ENCODE data around the gene TFEC.
"Not testable (repeated sequence)": the region's sequence is repeated elsewhere in the genome, so short reads cannot be mapped to it uniquely, and the experiment has no call there.

Gene TFEC

GRCh38 chr7:115988401-115988800 is 42.2 kb downstream of the TFEC start:
- DNase-seq (ENCODE audit: low spot score): no peak

- DNase-seq (ENCODE audit: low spot score): no peak
Measured at GRCh38 chr7:115987486-115987885, 43.1 kb downstream of the TFEC start.

GRCh38 chr7:115984105-115984504 is 46.5 kb downstream of the TFEC start:
- no peak for DNase-seq (ENCODE audit: low spot score)

GRCh38 chr7:115980159-115980558 is 50.4 kb downstream of the TFEC start:
- no peak for DNase-seq (ENCODE audit: low spot score)

DNA sequence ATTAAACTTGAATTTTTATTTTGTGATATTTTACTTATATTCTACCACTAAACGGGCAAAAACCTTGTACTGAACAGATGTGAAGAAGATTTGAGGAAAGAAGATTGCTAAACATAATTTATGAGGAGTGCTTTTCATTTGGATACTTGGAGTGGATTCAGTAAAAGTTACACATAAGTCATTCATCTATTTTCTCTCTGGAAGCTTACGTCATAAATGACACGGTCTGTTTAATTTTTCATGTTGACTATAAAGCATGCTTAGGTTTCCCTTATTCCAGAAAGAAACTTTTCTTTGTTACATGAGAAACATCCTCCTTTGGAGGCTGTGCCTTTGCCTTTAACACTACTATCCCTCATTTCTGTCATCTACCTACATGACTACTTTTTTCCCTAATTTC is 53.9 kb downstream of the TFEC start:
- DNase-seq (ENCODE audit: low spot score): no peak

- DNase-seq (ENCODE audit: low spot score): no peak
Measured at GRCh38 chr7:115975766-115976165, 54.8 kb downstream of the TFEC start.

- DNase-seq (ENCODE audit: low spot score): no peak
Measured at GRCh38 chr7:115973406-115973805, 57.2 kb downstream of the TFEC start.

DNA sequence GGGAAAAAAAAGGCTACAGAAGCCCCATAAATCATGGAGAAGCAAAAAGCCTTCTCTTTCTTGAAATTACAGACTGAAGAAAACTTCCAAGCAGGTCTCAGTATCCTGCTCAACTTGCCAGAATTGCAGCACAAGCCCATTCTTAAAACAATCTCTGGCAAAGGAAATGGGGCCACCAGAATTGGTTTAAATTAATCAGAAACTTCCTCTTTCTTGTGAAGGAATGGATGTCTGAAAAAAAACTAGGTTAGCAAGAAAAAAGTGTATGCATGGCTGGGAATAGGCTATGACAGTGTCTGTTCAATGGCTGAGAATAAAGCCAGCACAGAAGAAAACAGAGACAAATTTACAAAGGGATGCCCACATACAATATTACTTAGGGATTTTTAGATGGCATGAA is 59.1 kb downstream of the TFEC start:
- DNase-seq (ENCODE audit: low spot score): no peak

GRCh38 chr7:115968596-115968995 is 62.0 kb downstream of the TFEC start:
- no peak for DNase-seq (ENCODE audit: low spot score)

DNA sequence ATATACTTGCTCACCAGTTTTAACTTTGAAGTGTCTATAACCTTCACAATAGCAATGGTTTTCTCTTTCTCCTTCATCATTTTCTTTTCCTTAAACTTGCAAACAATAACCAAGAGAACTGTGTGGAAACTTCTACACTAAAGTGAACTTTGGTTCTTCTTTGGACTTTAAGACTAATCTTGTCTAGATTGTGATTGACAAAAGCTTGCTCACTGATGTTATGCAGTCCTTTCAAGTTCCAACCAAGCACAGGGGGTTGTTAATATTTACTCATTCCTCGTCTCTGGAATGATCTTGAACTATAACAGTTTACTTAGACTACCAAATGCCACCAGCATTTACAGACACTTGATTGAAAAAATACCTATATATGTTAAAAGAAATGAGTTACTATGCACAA is 62.4 kb downstream of the TFEC start:
- DNase-seq (ENCODE audit: low spot score): no peak

DNA sequence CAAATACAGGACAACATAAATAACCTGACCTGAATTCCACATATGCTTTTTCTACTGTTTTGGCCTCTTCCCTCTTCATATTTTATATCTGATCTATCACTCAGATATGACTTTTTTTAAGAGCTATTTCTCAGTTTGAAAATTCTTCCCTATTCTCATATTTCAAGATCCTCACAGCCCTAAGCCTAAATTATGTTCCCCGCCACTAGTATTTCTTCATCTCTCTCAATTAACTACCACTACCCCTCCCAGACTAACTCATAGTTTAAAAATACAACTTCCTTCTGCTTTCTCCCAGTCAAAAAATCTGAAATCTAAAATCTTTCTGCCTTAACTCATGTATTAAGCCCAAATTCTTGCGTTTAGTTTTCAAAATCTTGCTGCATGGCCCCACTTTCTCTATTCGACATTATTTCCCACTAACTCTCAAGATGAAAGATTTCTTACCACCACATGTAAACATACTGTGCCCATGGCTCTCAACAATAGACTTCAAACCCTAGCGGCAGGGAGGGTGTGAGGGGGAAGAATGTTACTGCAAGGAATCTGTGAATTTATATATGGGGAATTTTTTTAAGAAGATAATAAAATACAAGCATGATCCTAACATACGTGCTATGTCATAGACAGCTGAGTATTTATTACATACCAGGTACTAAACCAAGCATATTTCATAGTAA is 64.6 kb downstream of the TFEC start:
- no peak for DNase-seq (ENCODE audit: low spot score)

- DNase-seq (ENCODE audit: low spot score): no peak
Measured at GRCh38 chr7:115965236-115965635, 65.3 kb downstream of the TFEC start.

DNA sequence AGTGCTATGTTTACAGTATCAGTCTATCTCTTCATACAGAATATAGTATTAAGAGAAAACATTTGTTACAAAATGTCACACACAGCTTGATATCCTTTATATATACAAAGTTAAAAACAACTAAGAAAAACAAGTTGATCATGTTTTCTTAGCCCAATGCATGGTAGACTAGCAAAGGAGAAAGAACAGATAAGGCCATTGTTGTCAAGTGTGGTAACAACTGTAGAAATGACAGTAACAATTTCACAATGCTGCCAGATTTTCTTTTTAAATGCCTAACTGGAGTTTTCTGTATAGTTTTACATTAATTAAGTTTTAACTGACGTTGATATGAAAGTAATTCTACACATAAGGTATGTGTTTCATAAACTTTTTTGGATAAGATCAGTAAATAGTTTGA is 65.8 kb downstream of the TFEC start:
- DNase-seq (ENCODE audit: low spot score): no peak

- DNase-seq (ENCODE audit: low spot score): no peak
Measured at GRCh38 chr7:115962340-115962739, 68.2 kb downstream of the TFEC start.

DNA sequence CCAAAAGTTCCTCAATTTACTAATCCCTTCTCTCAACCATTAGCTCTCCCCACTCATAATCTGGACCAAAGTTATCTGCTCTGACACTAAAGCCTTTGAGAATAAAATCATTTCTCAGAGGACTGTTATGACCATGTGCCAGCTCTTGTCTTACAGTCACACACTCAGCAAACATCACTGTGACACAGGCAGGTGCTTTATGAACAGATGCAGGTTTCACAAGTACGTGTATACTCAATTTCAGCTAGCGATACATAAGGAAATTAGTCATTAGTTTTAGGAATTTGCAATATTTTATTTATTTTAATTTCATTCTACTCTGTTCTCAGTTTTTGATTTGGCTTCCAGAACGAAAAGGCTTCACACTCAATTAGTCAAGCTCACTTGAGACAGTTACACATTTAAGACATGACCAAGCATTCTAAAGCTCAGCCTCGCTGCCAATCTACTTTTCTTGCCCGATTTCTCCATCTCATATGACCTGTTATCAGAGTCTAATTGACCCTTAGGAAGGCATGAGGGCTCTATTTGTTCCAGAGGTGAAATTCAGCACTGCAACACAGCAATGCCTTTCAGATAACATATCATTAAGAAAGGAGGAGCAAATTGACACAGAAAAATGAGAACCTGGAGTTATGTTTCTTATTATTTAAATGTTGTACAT is 76.8 kb downstream of the TFEC start:
- no peak for DNase-seq (ENCODE audit: low spot score)

- no peak for DNase-seq (ENCODE audit: low spot score)
Measured at GRCh38 chr7:115952832-115953231, 77.7 kb downstream of the TFEC start.

DNA sequence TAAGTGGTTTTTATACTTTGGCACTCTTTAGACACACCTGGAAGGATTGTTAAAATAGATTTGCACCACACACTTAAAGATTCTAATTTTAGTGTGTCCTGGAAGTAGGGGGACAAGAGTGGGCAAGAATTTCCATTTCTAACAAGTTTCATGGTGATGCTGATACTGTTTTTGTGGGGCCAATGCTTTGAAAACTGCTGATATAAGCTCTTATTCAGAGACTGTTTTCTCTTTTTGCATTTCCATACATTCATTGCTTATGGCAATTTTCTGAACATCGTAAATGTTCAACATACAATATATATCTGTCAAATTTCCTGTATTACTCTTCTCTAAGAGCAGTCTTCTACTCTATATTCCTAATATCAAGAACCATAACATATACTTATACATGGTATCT is 79.0 kb downstream of the TFEC start:
- DNase-seq (ENCODE audit: low spot score): no peak

- DNase-seq (ENCODE audit: low spot score): no peak
Measured at GRCh38 chr7:115941703-115942268, 88.8 kb downstream of the TFEC start.

DNA sequence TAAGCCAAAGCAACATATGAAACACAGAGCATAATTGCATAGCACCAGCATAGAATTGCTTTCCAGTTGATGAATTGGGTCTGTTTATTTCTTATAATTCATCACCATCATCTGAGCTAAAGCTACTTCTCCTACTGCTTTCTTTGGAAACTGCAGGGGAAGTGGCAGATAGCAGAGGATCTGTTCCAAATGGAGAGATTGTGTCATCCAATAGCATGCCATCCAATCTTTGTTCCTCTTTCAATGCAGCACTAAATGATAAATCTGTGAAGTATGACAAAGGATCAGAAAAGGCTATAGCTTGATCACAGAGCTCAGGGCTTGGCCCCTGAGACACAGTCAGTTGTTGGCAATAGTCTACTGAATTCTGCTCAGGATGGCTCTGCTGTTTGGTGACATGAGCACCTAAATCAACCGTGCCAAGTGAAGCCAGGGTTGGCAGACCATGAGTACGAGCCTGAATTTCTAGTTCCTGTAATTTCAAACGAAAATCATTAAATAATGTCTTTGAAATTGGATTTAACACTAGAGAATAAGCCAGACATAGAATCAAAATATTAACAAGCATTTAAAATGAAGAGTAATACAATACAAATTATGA is 90.0 kb downstream of the TFEC start:
- peak; percentile 34 for DNase-seq (ENCODE audit: low spot score)

DNA sequence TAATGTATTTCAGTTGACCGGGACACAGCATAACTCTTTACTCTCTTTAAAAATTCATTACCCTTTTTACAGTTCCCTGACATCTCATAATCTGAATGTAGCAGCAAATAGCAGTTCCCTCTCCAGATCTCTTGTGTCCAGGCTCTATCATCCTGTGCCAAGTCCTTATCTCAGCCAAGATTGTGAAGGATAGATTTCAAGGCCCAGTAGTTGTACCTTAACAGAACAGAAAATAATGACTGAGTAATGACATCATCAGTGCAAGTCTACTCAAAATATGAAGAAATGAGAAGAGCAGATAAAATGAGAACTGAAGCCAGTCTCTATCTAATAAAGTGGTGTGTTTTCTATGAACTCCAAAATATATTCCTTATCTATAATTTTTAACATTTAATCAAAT is 92.6 kb downstream of the TFEC start:
- DNase-seq (ENCODE audit: low spot score): no peak

GRCh38 chr7:115933471-115933870 is 97.1 kb downstream of the TFEC start:
- no peak for DNase-seq (ENCODE audit: low spot score)

DNA sequence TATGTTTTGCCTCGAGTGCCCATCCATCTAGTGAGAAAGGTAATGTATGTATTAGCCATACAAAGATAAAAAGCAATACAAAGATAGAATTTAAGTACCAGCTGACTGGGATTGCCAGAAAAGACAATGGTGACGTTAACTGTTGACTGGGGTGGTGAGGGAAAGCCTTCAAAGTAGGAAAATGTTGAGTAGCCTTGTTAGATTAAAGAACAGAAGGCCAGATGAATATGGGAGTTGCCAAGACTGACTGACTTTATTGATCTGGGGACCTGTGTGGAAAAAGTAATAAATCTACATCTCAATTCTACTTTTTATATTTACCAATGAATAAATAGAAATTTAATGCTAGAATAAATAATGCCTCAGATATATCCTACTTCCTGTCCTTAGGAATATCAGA is 97.7 kb downstream of the TFEC start:
- no peak for DNase-seq (ENCODE audit: low spot score)

GRCh38 chr7:115930184-115930583 is 100.4 kb downstream of the TFEC start:
- DNase-seq (ENCODE audit: low spot score): not testable (repeated sequence)

Data from Ammon's horn (tissue), 1 donor.